NCI-H1436 (cell line): ENCODE measurements around the gene DKK2.
"Not testable (repeated sequence)": the region's sequence is repeated elsewhere in the genome, so short reads cannot be mapped to it uniquely, and the experiment has no call there.

Experiments
- DNase-seq: peaks from one replicate; lab custom pipeline; 2025; lab: John Stamatoyannopoulos, UW

Gene DKK2

DNA sequence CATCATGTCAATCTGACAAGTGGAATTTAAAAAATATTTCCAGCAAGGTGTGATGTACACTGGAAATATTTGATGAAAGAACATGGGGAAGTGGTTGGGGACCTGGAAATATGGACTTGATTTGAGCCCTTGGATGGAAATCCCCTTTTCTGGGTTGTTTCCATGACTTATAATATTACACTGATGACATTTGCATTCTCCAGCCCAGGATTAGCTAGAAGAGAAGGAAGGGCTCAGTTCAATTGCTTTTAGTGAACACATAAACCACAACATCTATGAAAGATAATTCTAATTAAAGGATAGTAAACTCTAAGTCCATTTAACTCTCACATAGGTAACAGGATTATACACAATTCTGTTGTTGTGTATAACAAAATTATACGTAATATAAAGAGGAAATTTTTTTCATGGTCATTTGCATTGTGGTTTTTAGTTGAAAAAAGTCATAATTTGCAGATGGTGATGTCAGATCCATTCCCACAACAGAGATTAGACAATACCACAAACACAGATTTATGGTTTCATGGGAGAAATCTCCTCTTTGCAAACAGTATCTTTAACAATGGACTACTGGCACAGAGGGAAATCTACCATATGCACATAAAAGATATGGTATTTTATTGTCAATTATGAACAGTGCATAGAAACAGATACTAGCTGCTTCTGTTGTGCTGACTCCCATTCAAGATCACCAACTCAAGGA, 126.5 kb downstream of the DKK2 start:
- DNase-seq = no peak

DNA sequence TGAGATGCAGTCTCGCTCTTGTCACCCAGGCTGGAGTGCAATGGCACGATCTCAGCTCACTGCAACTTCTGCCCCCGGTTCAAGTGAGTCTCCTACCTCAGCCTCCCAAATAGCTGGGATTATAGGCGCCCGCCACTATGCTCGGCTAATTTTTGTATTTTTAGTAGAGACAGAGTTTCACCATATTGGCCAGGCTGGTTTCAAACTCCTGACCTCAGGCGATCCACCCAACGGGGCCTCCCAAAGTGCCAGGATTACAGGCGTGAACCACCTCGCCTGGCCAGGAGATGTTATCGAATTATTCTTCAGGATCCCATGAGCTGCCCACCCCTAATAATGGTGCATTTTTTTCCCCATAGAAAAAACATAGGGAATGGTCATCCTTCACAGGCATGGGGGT, 128.1 kb downstream of the DKK2 start:
- DNase-seq = not testable (repeated sequence)

GRCh38 chr4:106907216-106907615, 128.9 kb downstream of the DKK2 start:
- no peak for DNase-seq

DNA sequence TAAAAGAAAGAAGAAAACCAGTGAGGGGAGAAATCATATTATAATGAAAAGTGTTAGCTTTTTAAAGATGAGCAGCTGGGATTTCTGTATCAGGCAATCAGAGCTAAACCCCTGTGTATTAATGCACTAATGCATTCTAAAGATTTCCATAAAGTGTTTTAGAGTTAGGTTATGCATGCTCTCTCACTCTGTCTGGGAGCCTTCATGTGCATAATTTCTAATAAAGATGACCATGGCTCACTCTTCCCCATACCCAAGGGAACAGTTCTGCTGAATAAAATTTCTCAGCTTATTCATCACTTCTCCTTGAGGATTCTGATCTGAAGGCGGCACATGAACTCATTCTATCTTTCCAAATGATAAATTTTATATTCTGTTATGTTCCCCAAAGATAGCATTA, 129.4 kb downstream of the DKK2 start:
- DNase-seq = no peak

DNA sequence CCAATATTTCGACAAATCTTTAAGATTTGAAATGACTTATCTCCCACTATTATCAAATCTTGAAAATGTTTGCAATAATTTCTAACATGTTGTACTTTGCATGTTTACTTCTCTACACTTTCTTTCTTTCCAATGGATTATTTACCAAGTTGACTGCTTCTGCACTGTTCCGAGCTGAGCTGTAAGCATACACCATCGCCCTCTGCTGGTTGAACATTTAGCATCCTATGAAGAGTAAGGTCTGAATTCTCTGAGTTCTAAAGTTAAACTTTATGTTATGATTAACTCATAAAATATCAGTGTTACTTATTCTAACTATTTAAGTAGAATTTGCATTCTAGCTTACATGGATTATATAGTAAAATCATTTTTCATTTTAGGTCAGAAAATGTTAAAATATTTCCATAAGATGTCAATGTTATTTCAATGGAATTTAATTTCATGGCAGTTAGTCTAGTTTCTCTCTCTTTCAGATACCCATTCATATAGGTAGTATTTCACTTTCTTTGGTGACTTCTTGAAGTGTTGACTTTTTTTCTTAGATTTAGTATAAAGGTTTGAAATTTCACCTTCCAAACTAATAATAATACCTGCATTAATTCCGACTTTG, 137.4 kb downstream of the DKK2 start:
- DNase-seq = peak; percentile 9

- DNase-seq = no peak
Observed at GRCh38 chr4:106893903-106894302, 142.2 kb downstream of the DKK2 start.

- no peak for DNase-seq
Observed at GRCh38 chr4:106893395-106893881, 142.7 kb downstream of the DKK2 start.

DNA sequence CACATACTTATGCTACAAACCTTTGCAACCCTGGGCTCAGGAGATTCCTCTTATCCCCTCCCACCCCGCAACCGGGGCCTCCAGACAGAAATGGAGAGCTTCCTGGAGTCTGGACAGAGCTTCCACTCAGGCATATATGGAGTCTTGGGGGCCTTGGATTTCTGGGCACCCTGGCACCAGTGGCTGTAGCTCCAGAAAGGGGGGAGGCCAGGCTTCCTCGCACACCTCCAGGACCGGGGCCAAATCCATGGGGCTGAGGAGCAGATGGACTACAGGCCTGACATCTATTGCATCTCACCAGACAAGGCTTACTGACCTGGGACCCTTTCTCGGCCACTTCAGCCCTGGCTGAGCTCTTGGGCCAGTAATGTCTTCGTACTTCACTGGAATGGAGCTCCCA, 143.3 kb downstream of the DKK2 start:
- no peak for DNase-seq

- DNase-seq = no peak
Observed at GRCh38 chr4:106875340-106875739, 160.8 kb downstream of the DKK2 start.
